Breast epithelium (tissue), 3 donors: Measurements from ENCODE around the gene SNX30.

Experiments
- POLR2A ChIP-seq: fragments of 450-650 bp; IDR thresholded peaks from one replicate; pipeline ENCODE4 v1.6.1; 2016; ENCODE audit warnings: antibody characterized with exemption, mild to moderate bottlenecking, moderate library complexity
- TF ChIP-seq, protein P1 (sequence below), 3 donors: fragments of 450-650 bp; IDR thresholded peaks; one replicate each; pipeline ENCODE4 v1.5.1; 2016 to 2017; ENCODE audit warnings: antibody characterized with exemption in 3 of 3, mild to moderate bottlenecking in 3 of 3, moderate library complexity in 3 of 3

DNA sequence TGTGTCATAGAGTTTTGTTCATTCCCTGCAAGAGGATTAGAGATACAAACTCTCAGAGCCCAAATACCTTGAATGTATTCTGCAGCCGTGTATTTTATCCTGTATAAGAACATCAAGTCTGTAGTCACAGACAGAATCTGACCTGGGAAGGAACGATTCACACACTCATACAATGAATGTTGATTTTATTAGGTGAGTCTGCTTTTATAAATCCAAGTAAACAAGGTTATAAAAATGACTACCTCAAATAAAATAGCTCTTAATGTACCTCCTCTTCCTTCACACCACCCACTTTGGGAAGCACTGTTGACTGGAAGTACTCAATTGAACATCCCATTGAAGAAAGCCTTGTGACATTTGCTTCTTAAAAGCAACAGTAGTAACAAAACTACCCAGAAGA, 128.2 kb downstream of the SNX30 start:
- TF ChIP-seq, protein P1, sequence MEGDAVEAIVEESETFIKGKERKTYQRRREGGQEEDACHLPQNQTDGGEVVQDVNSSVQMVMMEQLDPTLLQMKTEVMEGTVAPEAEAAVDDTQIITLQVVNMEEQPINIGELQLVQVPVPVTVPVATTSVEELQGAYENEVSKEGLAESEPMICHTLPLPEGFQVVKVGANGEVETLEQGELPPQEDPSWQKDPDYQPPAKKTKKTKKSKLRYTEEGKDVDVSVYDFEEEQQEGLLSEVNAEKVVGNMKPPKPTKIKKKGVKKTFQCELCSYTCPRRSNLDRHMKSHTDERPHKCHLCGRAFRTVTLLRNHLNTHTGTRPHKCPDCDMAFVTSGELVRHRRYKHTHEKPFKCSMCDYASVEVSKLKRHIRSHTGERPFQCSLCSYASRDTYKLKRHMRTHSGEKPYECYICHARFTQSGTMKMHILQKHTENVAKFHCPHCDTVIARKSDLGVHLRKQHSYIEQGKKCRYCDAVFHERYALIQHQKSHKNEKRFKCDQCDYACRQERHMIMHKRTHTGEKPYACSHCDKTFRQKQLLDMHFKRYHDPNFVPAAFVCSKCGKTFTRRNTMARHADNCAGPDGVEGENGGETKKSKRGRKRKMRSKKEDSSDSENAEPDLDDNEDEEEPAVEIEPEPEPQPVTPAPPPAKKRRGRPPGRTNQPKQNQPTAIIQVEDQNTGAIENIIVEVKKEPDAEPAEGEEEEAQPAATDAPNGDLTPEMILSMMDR (IDR thresholded peaks at IDR 0.05): no peak
- no peak for TF ChIP-seq POLR2A
